ENCODE measurements around the gene MAP1A.

DNA sequence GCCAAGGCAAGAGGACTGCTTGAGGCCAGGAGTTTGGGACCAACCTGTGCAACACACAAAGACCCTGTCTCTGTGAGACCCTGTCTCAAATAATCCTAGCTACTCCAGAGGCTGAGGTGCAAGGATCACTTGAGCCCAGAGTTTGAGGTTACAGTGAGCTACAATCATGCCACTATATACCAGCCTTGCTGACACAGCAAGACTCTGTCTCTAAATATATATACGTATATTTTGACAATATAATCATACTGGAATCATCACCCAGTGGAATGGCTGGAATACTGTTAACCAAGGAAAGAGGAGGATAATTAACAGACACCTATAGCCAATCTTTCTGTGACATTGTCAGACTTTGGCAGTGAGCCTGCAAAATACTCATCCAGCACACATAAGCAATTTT lies 9.0 kb upstream of the MAP1A start:
- TF ChIP-seq BHLHE40 (IDR thresholded peaks at IDR 0.05; ENCODE audit: low read depth, low read length) (no peak), ZFP36 (IDR thresholded peaks at IDR 0.05; ENCODE audit: borderline replicate concordance, partially characterized antibody) (no peak), RFX5 (IDR thresholded peaks at IDR 0.05) (no peak), TP53 (CRISPR knock-in tag; IDR thresholded peaks at IDR 0.05) (no peak), TFCP2L1 (CRISPR knock-in tag; IDR thresholded peaks at IDR 0.05) (no peak), POLR2A (IDR thresholded peaks at IDR 0.05; ENCODE audit: low read length) (no peak), USF2 (IDR thresholded peaks at IDR 0.05) (no peak), RAD21 (conservative IDR thresholded peaks at IDR 0.05 in 1 of 2, IDR thresholded peaks at IDR 0.05 in 1 of 2) (no peak), MAZ (IDR thresholded peaks at IDR 0.05; ENCODE audit: borderline replicate concordance, low read depth, low read length) (no peak), CHD2 (IDR thresholded peaks at IDR 0.05; ENCODE audit: low read length, partially characterized antibody) (no peak), MYC (IDR thresholded peaks at IDR 0.05; ENCODE audit: borderline replicate concordance, low read length) (no peak), MAX (IDR thresholded peaks at IDR 0.05) (no peak)
- TF ChIP-seq, protein P1, sequence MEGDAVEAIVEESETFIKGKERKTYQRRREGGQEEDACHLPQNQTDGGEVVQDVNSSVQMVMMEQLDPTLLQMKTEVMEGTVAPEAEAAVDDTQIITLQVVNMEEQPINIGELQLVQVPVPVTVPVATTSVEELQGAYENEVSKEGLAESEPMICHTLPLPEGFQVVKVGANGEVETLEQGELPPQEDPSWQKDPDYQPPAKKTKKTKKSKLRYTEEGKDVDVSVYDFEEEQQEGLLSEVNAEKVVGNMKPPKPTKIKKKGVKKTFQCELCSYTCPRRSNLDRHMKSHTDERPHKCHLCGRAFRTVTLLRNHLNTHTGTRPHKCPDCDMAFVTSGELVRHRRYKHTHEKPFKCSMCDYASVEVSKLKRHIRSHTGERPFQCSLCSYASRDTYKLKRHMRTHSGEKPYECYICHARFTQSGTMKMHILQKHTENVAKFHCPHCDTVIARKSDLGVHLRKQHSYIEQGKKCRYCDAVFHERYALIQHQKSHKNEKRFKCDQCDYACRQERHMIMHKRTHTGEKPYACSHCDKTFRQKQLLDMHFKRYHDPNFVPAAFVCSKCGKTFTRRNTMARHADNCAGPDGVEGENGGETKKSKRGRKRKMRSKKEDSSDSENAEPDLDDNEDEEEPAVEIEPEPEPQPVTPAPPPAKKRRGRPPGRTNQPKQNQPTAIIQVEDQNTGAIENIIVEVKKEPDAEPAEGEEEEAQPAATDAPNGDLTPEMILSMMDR (IDR thresholded peaks at IDR 0.05) = no peak
- TF ChIP-seq, protein P2, sequence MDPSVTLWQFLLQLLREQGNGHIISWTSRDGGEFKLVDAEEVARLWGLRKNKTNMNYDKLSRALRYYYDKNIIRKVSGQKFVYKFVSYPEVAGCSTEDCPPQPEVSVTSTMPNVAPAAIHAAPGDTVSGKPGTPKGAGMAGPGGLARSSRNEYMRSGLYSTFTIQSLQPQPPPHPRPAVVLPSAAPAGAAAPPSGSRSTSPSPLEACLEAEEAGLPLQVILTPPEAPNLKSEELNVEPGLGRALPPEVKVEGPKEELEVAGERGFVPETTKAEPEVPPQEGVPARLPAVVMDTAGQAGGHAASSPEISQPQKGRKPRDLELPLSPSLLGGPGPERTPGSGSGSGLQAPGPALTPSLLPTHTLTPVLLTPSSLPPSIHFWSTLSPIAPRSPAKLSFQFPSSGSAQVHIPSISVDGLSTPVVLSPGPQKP (IDR thresholded peaks at IDR 0.05; ENCODE audit: low read depth, low read length) = no peak
